Activated CD4-positive, alpha-beta memory T cell treated with anti-CD3 and anti-CD28 coated beads, Interleukin-2, amount 10 ng/mL, durations not matched to agents 7 days and 5 days (primary cell): ENCODE data around the gene EMILIN1. TPM values are rescaled to one million over a fixed set of nuclear protein-coding genes. Genes with fewer than 3 reads are reported as not detected.
A peak's percentile ranks its signal among the peaks of the same experiment; 100 is the strongest.

ENCODE experiments used
- CTCF ChIA-PET: fragments of 350-600 bp; sonication (Branson Sonifier 250); formaldehyde crosslinking; loops from one replicate; lab custom pipeline; 2021; ENCODE audit warnings: antibody characterized with exemption, inconsistent platforms; lab: Charles Lee
- POLR2A ChIA-PET: fragments of 350-600 bp; sonication (Branson Sonifier 250); formaldehyde crosslinking; loops from one replicate; lab custom pipeline; 2021; ENCODE audit warnings: antibody characterized with exemption; lab: Charles Lee
- DNase-seq: peaks from one replicate; pipeline ENCODE4 v3.0.0-alpha.2; 2020
- H3K27ac Mint-ChIP-seq: one replicate; pipeline ENCODE4 v1.8.0; 2021; ENCODE audit warnings: mild to moderate bottlenecking, mixed read lengths
- H3K27me3 Mint-ChIP-seq: one replicate; pipeline ENCODE4 v1.8.0; 2021; ENCODE audit warnings: mixed read lengths
- H3K36me3 Mint-ChIP-seq: one replicate; pipeline ENCODE4 v1.8.0; 2021; ENCODE audit warnings: low read depth, mixed read lengths
- H3K4me1 Mint-ChIP-seq: one replicate; pipeline ENCODE4 v1.8.0; 2021; ENCODE audit warnings: mixed read lengths
- H3K4me3 Mint-ChIP-seq: one replicate; pipeline ENCODE4 v1.8.0; 2021; ENCODE audit warnings: mild to moderate bottlenecking, mixed read lengths
- H3K9me3 Mint-ChIP-seq: one replicate; pipeline ENCODE4 v1.8.0; 2021; ENCODE audit warnings: mixed read lengths
- total RNA-seq, 2 experiments: library from RNA; stranded (reverse); gene quantifications; one replicate each; pipeline ENCODE4 v1.2.3, GENCODE V29; 2021

Gene EMILIN1
- total RNA-seq, 2 experiments from 2014 or later, result 0.70 to 0.78 TPM

DNA sequence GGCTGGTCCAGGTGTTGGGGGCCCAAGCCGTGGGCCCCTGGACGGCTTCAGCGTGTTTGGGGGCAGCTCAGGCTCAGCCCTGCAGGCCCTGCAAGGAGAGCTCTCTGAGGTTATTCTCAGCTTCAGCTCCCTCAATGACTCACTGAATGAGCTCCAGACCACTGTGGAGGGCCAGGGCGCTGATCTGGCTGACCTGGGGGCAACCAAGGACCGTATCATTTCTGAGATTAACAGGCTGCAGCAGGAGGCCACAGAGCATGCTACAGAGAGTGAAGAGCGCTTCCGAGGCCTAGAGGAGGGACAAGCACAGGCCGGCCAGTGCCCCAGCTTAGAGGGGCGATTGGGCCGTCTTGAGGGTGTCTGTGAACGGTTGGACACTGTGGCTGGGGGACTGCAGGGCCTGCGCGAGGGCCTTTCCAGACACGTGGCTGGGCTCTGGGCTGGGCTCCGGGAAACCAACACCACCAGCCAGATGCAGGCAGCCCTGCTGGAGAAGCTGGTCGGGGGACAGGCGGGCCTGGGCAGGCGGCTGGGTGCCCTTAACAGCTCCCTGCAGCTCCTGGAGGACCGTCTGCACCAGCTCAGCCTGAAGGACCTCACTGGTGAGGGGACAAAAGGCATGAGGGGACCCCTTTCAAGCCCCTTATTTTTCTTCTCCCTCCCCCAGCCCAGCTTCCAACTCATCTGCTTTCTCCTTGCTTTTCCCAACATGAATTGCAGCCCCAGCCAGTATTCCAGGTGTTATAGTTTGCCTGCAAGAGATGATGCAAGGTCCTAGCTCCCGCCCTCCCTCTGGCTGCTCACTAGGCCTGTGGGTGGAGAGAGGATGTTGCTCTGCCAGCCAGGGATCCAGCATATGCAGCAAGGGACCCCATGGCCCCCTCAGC lies 5.2 kb downstream of the EMILIN1 start:
- H3K27ac Mint-ChIP-seq, result peak overlapping the region; percentile 61
- peak overlapping the region; percentile 21 for H3K4me3 Mint-ChIP-seq
- H3K36me3 Mint-ChIP-seq, result no peaks in the 10 kb centered on the region
- H3K4me1 Mint-ChIP-seq, result peaks cover 52% of the 10 kb centered on the region
- H3K27me3 Mint-ChIP-seq, result no peaks in the 10 kb centered on the region
- no peak for DNase-seq
- CTCF ChIA-PET, result interaction anchor here (1.0 to 2.4 kb wide), 4 partner anchors 12 to 197 kb away, joined by 3 to 8 read pairs (median 4); partner anchors contain the start of gene OST4
- no peaks in the 10 kb centered on the region for H3K9me3 Mint-ChIP-seq
- POLR2A ChIA-PET, result interaction anchor here (0.9 to 11.8 kb wide), 6 partner anchors 10 to 50 kb away, joined by 3 to 125 read pairs (median 10); partner anchors contain the start of genes AGBL5, OST4 and PREB

DNA sequence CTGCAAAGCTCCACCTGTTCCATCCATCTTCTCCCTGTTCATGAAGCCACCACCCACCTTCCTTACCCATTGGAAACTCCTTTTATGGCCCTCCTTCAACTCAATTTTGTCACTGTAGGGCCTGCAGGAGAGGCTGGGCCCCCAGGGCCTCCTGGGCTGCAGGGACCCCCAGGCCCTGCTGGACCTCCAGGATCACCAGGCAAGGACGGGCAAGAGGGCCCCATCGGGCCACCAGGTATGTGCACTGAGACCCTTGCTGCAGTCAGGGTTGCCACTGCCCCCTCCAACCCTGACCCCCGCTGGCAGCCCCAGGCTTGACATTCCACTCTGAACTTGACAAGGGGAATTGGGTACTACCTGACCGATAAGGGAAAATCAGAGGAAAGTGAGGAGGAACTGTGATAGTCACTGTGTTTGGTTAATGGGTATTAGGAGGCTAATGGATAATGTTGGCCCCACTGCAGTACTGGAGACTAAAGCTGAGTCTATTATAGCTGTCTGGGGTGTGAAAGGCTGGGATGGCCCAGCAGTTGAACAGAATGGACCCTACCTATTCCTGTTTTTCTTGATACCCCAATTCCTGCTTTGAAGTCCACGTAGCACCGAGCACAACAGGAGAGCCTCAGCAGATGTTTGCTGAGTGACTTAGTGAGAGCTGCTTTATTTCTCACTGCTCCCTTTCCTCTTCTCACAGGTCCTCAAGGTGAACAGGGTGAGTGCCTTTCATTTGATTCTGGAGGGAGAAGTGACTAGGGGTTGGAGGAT lies 6.1 kb downstream of the EMILIN1 start:
- no peaks in the 10 kb centered on the region for H3K27me3 Mint-ChIP-seq
- ChIA-PET POLR2A (interaction anchor here (1.2 to 11.8 kb wide), 6 partner anchors 11 to 51 kb away, joined by 3 to 125 read pairs (median 6); partner anchors contain the start of genes ABHD1, AGBL5 and OST4), CTCF (interaction anchor here (1.0 to 2.4 kb wide), 3 partner anchors 13 to 196 kb away, joined by 3 to 15 read pairs (median 8); partner anchors contain the start of genes AGBL5 and OST4)
- no peaks in the 10 kb centered on the region for H3K36me3 Mint-ChIP-seq
- H3K4me3 Mint-ChIP-seq, result peak overlapping the region; percentile 66
- no peak for DNase-seq
- H3K9me3 Mint-ChIP-seq, result no peaks in the 10 kb centered on the region
- H3K4me1 Mint-ChIP-seq, result peaks cover 52% of the 10 kb centered on the region
- peak overlapping the region; percentile 61 for H3K27ac Mint-ChIP-seq

DNA sequence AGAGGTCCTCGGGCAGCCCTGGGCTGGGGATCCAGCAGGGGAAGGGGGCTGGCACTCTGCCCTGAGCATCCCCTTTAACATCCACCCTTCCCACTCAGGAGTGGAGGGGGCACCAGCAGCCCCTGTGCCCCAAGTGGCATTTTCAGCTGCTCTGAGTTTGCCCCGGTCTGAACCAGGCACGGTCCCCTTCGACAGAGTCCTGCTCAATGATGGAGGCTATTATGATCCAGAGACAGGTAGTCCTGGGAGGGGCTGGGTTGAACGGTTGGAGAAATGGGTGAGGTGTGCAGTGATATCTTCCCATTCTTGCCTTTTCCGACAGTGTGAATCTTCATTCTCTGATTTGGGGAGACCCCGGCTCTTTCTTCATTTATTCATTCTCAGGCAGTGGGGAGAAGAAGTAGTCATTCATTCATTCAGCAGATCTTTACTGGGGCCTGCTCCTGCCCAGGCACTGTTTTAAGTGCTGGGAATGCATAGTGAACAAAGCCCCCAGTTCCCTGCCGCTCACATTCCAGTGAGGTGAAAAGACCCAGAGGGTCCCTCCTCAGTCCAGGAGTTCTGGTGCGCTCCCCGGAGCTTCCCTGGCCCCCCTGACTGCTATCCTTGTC lies 6.8 kb downstream of the EMILIN1 start:
- H3K36me3 Mint-ChIP-seq, result no peaks in the 10 kb centered on the region
- no peak for DNase-seq
- POLR2A ChIA-PET, result interaction anchor here (0.9 to 11.8 kb wide), 8 partner anchors 11 to 284 kb away, joined by 3 to 125 read pairs (median 4); partner anchors contain the start of genes ABHD1, AGBL5, EIF2B4 and OST4
- H3K9me3 Mint-ChIP-seq, result no peaks in the 10 kb centered on the region
- CTCF ChIA-PET, result interaction anchor here (0.8 to 2.4 kb wide), 6 partner anchors 14 to 266 kb away, joined by 3 to 15 read pairs (median 4); partner anchors contain the start of genes AGBL5, OST4 and TMEM214
- no peaks in the 10 kb centered on the region for H3K27me3 Mint-ChIP-seq
- peak overlapping the region; percentile 64 for H3K27ac Mint-ChIP-seq
- peaks cover 50% of the 10 kb centered on the region for H3K4me1 Mint-ChIP-seq
- peak overlapping the region; percentile 66 for H3K4me3 Mint-ChIP-seq

DNA sequence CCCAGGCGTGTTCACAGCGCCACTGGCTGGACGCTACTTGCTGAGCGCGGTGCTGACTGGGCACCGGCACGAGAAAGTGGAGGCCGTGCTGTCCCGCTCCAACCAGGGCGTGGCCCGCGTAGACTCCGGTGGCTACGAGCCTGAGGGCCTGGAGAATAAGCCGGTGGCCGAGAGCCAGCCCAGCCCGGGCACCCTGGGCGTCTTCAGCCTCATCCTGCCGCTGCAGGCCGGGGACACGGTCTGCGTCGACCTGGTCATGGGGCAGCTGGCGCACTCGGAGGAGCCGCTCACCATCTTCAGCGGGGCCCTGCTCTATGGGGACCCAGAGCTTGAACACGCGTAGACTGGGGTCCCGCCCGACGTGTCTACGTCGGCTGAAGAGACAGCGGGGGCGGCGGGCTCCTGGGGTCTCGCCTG lies 7.3 kb downstream of the EMILIN1 start:
- Mint-ChIP-seq H3K27ac (peak overlapping the region; percentile 64), H3K27me3 (no peaks in the 10 kb centered on the region), H3K36me3 (no peaks in the 10 kb centered on the region), H3K4me1 (peaks cover 46% of the 10 kb centered on the region), H3K9me3 (no peaks in the 10 kb centered on the region), H3K4me3 (peak overlapping the region; percentile 66)
- peak; percentile 51 for DNase-seq
- ChIA-PET CTCF (interaction anchor here (0.8 to 2.4 kb wide), 5 partner anchors 14 to 265 kb away, joined by 3 to 15 read pairs (median 5); partner anchors contain the start of genes AGBL5, OST4 and TMEM214), POLR2A (interaction anchor here (0.9 to 11.8 kb wide), 9 partner anchors 10 to 284 kb away, joined by 3 to 125 read pairs (median 5); partner anchors contain the start of genes ABHD1, AGBL5, EIF2B4 and OST4)

DNA sequence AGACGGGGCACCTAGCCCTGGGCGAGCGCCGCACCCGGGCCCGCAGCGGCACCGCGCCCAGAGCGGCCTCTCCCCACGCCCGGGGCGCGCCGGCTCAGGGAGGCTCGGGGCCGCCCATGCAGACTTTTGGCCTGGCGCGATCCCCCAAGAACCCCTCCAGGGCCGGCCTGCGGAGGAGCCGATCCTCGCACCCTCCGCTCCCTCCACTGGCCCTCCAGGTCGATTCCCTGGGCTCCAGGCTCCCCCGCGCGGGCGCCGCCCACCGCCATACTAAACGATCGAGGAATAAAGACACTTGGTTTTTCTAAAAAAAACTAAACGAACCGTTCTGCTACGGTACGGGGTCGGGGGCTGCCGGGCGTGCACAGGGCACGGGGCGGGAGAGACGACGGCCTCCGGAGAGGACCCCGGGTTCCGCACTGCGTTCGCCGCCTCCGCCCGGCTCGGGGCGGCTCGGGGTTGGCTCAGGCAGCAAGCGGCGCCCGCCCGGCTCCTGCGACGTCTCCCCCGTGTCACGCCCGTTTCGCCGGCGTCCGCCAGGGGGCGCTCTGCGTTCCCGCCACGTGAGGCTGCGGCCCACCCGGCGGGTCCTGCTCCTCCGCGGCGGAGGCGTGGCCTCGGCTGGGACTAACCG lies 7.8 kb downstream of the EMILIN1 start:
- Mint-ChIP-seq H3K27me3 (no peaks in the 10 kb centered on the region), H3K4me1 (peaks cover 41% of the 10 kb centered on the region), H3K27ac (peak overlapping the region; percentile 80), H3K9me3 (no peaks in the 10 kb centered on the region), H3K4me3 (peak overlapping the region; percentile 79), H3K36me3 (no peaks in the 10 kb centered on the region)
- DNase-seq, result peak; percentile 98
- ChIA-PET CTCF (interaction anchor here (1.0 to 2.7 kb wide), 9 partner anchors 10 to 194 kb away, joined by 3 to 15 read pairs (median 5); partner anchors contain the start of genes AGBL5, OST4 and TMEM214), POLR2A (interaction anchor here (1.1 to 11.8 kb wide), 6 partner anchors 10 to 283 kb away, joined by 3 to 125 read pairs (median 6); partner anchors contain the start of genes AGBL5, EIF2B4 and OST4)

DNA sequence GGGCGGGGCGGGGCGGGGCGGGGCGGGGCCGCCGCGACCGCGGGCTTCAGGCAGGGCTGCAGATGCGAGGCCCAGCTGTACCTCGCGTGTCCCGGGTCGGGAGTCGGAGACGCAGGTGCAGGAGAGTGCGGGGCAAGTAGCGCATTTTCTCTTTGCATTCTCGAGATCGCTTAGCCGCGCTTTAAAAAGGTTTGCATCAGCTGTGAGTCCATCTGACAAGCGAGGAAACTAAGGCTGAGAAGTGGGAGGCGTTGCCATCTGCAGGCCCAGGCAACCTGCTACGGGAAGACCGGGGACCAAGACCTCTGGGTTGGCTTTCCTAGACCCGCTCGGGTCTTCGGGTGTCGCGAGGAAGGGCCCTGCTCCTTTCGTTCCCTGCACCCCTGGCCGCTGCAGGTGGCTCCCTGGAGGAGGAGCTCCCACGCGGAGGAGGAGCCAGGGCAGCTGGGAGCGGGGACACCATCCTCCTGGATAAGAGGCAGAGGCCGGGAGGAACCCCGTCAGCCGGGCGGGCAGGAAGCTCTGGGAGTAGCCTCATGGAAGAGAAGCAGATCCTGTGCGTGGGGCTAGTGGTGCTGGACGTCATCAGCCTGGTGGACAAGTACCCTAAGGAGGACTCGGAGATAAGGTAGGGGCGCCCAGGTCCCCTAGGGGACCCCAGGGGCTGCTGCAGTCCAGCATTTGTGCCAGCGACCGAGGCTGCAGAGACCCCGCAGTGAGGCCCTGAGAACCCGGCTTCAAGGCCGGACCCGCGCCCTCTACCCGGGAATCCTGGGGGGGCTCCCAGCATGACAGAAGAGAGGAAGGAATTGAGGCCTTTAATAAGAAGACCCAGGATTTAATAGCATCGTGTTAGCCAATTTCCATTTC lies 8.5 kb downstream of the EMILIN1 start, which contains the start of gene KHK:
TSS of gene KHK (plus strand) at position 49 of the 870 bp plus-strand sequence. CDS start at position 537, 488 bp downstream.
- Mint-ChIP-seq H3K9me3 (no peaks in the 10 kb centered on the region), H3K4me1 (peaks cover 35% of the 10 kb centered on the region), H3K4me3 (peak within 1 kb of the TSS; percentile 79), H3K27me3 (no peaks in the 10 kb centered on the region), H3K36me3 (no peaks in the 10 kb centered on the region), H3K27ac (peak within 1 kb of the TSS; percentile 80)
- POLR2A ChIA-PET, result interaction anchor here (2.3 to 11.8 kb wide), 4 partner anchors 13 to 47 kb away, joined by 7 to 125 read pairs (median 60); partner anchors contain the start of genes AGBL5, OST4 and PREB
- CTCF ChIA-PET, result interaction anchor here (0.7 to 2.7 kb wide), 11 partner anchors 10 to 757 kb away, joined by 3 to 10 read pairs (median 4); partner anchors contain the start of genes ATRAID, OST4 and SLC5A6
- peak; percentile 37 for DNase-seq

DNA sequence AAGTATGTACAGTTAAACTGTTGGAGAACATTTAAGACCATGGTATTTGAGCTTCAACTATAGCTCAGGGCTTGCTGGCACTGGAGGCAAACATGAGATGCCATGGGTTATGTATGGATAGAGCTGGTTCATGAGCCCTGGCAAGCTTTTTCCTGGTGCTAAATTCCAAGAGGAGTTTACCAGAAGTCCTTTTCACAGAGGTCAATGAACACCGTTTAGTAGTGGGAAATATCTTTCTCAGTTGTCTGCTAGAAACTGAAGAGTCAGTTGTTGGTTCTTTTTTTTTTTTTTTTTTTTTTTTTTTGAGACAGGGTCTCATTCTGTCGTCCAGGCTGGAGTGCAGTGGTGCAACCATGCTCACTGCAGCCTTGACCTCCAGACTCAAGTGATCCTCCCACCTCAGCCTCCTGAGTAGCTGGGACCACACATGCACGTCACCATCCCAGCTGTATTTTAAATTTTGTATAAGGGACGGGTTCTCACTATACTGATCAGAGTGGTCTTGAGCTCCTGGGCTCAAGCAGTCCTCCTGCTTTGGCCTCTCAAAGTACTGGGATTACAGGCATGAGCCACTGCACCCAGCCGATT lies 9.5 kb downstream of the EMILIN1 start:
- H3K4me1 Mint-ChIP-seq, result peaks cover 32% of the 10 kb centered on the region
- no peak overlapping the region for H3K4me3 Mint-ChIP-seq
- no peaks in the 10 kb centered on the region for H3K36me3 Mint-ChIP-seq
- no peaks in the 10 kb centered on the region for H3K27me3 Mint-ChIP-seq
- ChIA-PET CTCF (interaction anchor here (0.7 to 2.7 kb wide), 9 partner anchors 9 to 758 kb away, joined by 3 to 10 read pairs (median 4); partner anchors contain the start of genes ATRAID, OST4 and SLC5A6), POLR2A (interaction anchor here (2.3 to 11.8 kb wide), 4 partner anchors 14 to 46 kb away, joined by 7 to 125 read pairs (median 60); partner anchors contain the start of genes AGBL5, OST4 and PREB)
- H3K9me3 Mint-ChIP-seq, result no peaks in the 10 kb centered on the region
- no peak overlapping the region for H3K27ac Mint-ChIP-seq
- no peak for DNase-seq

DNA sequence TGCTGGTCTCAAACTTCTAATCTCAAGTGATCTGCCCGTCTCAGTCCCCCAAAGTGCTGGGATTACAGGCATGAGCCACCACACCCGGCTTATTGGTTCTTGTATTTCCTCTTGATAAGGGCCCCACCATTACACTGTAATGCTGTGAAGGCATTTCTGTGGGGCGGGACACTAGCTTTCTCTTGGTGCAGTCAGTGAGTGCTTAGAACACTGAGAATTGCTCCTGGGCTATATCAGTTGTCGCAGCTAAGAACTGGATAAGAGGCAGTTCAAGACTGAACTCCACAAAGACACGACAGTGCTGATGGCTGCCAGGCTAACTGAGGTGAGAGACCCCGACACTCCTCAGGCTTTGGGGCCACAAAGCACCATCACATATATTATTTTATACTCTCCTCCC lies 10.2 kb downstream of the EMILIN1 start:
- no peak overlapping the region for H3K4me3 Mint-ChIP-seq
- H3K4me1 Mint-ChIP-seq, result peaks cover 31% of the 10 kb centered on the region
- H3K27me3 Mint-ChIP-seq, result no peaks in the 10 kb centered on the region
- no peak for DNase-seq
- POLR2A ChIA-PET, result interaction anchor here (2.3 to 11.8 kb wide), 3 partner anchors 15 to 45 kb away, joined by 14 to 125 read pairs (median 107); partner anchors contain the start of genes AGBL5, OST4 and PREB
- CTCF ChIA-PET, result interaction anchor here (1.1 to 2.7 kb wide), 4 partner anchors 8 to 215 kb away, joined by 4 to 10 read pairs (median 6); partner anchors contain the start of gene OST4
- no peaks in the 10 kb centered on the region for H3K36me3 Mint-ChIP-seq
- H3K9me3 Mint-ChIP-seq, result no peaks in the 10 kb centered on the region
- no peak overlapping the region for H3K27ac Mint-ChIP-seq

DNA sequence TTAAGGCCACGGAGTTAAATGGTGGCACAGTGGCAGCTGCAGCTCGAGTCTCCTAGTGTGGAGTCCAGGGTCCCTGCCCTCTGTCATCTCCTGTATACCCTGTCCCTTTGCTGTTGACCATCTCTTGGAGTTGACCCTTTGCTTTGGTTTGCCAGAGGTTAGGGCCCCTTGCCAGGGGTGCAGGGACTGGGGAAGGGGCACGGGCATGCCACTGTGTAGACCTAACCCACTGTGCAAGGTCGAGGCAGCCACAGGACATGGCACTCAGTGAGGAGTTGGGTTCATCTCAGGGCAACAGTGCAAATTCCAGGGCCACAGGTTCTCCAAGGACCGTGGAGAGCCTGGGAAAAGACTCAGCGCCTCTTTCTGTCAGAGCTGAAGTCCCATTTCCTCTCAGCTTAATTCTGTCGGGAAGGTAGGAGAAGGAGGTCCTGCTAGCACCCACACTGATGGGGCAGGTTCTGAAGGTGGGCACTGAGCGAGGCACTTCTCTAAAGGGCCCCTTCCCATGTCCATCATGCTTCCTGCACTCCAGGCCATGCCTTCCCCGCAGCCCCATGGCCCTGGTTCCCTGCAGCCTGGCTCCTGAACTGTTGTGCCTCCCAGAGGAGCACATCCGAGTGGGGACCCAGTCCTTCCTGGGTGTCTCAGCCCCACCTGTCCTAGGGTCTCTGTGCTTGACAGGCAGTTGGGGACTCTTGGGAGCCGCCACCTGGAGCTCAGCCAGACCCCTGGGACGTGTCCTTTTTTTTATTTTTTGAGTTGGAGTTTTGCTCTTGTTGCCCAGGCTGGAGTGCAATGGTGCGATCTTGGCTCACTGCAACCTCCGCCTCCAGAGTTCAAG lies 10.9 kb downstream of the EMILIN1 start:
- Mint-ChIP-seq H3K4me1 (peaks cover 27% of the 10 kb centered on the region), H3K36me3 (no peaks in the 10 kb centered on the region), H3K27me3 (no peaks in the 10 kb centered on the region), H3K4me3 (no peak overlapping the region), H3K9me3 (no peaks in the 10 kb centered on the region), H3K27ac (no peak overlapping the region)
- no peak for DNase-seq
- ChIA-PET CTCF (interaction anchor here (0.7 to 1.9 kb wide), 6 partner anchors 8 to 1201 kb away, joined by 3 to 5 read pairs (median 3); partner anchors contain the start of gene OST4), POLR2A (interaction anchor here (2.3 to 11.8 kb wide), 3 partner anchors 16 to 45 kb away, joined by 14 to 125 read pairs (median 107); partner anchors contain the start of genes AGBL5, OST4 and PREB)
